DMS114 treated with DMSO at 0.1 percent for 48 hours (cell line): ENCODE measurements around the gene MLEC.

Experiments
- DNase-seq: peaks from one replicate; lab custom pipeline; 2025; ENCODE audit not compliant: unreplicated experiment; lab: John Stamatoyannopoulos, UW

MLEC gene, protein sequence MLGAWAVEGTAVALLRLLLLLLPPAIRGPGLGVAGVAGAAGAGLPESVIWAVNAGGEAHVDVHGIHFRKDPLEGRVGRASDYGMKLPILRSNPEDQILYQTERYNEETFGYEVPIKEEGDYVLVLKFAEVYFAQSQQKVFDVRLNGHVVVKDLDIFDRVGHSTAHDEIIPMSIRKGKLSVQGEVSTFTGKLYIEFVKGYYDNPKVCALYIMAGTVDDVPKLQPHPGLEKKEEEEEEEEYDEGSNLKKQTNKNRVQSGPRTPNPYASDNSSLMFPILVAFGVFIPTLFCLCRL

DNA sequence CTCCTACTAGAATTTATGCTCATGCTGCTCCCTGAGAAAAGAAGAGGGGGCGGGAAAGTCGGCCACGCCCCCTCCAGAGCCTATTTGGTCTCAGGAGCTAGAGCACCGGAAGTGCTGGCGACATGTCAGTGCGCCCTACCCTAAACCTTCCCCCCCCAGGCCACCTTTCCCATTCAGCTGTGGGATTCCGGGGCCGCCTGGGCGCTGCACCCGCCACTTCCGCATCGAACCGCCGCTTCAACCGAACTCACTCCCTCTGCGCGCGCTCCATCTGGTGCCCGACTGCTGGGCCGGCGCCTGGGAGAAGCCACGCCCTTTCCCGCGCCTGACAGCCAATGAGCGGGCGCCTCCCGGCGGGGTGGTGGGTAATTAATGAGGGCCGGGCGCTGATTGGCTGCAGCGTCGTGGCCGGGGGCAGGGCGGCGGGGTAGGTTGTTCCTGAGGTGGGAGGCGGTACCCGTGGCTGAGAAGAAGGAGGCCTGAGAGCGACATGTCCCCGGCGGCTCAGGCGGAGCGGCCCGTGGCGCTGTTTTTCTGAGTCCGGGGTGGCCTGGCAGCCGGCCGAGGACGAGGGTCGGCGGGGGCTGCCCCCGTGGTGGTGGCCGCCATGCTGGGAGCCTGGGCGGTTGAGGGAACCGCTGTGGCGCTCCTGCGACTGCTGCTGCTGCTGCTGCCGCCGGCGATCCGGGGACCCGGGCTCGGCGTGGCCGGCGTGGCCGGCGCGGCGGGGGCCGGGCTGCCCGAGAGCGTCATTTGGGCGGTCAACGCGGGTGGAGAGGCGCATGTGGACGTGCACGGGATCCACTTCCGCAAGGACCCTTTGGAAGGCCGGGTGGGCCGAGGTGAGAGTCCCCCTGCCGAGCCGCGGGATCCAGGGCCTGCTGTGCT lies at the start of gene MLEC:
Gene MLEC (plus strand): TSS at position 460 of the 888 bp plus-strand sequence. CDS start 148 bp downstream, at position 608.
- DNase-seq: peak; percentile 95

DNA sequence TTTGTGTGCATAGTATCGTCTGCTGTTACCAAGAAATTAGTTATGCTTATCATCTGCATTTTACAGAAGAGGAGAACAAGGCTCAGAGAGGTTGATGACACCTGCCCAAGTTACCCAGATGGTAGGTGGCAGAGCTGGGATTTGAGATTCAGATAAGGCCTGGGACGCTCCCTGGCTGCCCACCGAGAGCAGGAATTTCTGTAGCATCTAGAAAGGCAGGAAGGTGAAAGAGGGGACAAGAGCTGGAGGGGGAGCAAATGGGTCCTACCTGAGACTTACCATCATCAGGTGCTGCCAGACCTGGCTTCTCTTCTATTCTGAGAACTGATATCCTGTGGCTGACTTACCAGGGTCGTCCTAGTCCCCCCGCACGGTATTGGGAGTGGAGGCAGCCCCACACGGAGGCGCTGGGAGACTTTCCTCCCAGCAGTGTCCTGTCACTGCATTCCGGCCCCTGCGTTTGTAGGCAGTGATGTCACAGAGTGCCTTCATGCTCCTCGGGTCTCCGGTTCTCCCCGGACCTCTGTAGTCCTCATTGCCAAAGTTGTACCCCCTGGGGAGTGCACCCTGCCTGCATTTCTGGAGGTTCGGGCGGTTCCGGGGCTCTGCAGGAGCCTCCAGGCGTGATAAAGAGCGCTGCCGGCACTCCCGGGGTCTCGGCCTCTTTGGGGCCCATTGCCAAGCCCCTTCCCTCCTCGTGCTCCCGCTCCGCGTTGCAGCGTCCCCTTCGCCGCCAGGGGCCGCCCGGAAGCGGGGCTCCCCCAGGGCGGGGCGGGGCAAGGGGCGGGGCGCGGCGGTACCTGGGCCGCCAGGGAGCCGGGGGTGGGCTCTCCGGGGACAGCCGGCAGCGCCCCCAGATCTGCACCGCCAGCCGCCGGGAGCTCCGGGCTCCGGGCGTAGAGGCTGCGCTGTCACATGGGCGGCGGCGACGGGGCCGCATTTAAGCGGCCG lies 46.9 kb upstream of the MLEC start, which contains the start of gene CABP1:
Gene CABP1 (plus strand): TSS at position 856 of the 951 bp plus-strand sequence. CDS start 60 bp downstream, at position 916.
- DNase-seq: peak; percentile 17

DNA sequence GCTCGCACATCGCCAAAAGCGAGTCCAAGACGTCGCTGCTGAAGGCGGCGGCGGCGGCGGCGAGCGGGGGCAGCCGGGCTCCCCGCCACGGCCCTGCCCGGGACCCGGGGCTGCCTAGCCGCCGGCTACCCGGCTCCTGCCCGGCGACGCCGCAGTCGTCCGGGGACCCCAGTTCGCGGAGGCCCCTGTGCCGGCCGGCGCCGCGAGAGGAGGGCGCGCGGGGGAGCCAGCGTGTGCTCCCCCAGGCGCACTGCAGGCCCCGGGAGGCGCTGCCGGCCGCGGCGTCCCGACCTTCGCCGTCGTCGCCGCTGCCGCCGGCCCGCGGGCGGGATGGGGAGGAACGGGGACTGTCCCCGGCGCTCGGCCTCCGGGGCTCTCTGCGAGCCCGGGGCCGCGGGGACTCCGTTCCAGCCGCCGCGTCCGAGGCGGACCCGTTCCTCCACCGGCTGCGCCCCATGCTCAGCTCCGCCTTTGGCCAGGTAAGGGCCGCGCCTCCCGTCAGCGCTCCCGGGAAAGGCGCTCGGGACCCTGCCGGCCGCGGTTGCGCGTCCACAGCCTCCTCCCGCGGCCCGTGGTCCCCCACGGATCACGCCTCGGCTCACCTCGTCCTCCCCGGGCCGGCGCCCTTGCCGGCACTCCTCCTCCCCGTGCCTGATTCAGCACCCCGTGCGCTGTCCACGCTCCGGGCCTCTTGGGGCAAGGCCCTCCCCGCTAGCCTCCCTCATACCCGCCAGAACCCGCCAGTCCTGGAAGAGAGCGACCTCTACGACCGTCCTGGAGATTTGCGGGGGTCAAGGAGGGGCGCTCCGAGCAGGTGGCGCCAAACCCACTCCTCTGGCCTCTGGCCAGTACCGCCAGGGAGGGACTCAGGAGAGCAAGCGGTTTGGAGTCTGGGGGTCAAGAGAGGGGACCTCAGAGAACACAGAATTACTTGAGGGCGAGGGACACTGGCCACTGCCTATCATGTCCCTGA lies 45.8 kb upstream of the MLEC start:
- no peak for DNase-seq

DNA sequence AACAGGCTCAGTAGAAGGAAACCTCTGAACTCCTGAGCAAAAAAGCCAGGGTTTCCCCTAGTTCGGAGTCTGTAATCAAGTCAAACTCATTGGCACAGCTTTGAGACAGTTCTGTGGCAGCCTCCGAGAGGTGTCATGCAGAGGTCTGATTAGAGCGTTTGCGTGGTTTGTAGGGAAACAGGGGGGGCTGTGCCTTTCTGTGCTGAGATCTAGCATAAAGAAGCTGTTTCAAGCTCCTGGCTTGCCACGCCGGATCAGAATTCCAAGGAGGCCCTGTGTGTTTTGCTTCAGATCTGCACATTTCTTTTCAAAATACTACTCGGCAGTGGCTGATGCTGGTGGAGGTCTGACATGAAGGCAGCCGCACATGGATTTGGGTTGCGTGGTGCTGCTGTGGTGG lies 44.8 kb upstream of the MLEC start:
- DNase-seq: no peak

DNA sequence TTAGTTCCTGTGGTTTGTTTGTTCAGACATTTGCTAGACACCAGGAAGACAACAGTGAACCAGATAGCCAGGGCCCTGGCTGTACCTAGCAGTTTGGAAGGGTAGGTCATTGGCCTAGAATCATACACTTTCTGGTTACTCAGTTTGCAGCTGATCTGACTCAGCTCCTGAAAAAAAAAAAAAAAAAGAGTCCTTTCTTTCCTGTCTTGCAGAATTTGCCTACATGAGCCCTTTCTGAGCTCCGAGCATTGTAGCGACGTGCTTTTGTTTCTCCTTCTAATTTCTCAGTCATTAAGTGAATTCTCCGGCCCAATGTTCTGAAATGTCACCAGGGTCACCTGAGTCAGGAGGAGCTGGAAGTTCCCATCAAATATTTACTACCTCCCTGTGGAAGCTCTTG lies 44.1 kb upstream of the MLEC start:
- DNase-seq: no peak

DNA sequence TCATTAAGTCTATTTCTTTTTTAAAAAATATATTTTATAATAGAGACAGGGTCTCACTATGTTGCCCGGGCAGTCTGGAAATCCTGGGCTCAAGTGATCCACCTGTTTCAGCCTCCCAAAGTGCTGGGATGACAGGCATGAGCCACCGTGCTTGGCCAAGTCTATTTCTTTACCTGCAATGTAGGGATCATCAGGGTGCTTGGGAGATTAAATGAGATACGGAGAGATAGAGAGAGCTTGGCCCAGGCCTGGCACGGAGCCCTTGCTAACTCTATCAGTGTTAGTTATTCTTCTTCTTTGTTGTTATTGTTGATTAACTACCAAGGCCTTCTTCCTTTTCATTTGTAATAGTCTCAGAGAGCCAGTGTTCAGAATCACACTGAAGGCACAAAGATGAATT lies 43.4 kb upstream of the MLEC start:
- DNase-seq: no peak

DNA sequence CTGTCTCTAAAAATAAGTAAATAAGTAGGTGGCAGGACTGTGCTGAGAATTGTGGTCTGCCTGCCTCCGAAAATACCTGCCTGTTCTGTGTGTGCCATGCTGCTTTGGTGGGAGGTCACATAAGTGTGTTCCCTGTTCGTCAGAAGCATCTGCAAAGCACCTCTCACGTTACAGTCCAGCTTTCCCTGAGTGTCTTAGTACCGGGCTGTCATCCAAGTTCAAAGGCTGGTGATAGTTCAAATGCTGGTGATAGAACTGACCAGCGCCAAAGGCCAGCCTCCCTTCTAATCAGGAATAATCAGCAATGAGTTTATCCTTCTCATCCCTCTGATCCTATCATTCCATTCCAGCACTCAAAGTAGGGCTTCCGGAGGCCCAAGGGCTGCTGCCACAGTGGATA lies 40.9 kb upstream of the MLEC start:
- no peak for DNase-seq

DNA sequence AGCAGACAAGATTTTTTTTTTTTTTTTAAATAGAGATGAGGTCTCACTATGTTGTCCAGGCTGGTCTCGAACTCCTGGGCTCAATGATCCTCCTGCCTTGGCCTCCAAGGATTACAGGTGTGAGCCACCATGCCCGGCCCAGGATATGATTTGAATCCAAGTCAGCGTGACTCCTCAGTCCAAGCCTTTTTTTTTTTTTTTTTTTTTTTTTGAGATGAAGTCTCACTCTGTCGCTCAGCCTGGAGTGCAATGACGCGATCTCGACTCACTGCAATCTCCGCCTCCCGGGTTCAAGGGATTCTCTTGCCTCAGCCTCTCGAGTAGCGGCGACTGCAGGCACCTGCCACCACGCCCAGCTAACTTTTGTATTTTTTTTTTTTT lies 39.6 kb upstream of the MLEC start:
- DNase-seq: no peak

DNA sequence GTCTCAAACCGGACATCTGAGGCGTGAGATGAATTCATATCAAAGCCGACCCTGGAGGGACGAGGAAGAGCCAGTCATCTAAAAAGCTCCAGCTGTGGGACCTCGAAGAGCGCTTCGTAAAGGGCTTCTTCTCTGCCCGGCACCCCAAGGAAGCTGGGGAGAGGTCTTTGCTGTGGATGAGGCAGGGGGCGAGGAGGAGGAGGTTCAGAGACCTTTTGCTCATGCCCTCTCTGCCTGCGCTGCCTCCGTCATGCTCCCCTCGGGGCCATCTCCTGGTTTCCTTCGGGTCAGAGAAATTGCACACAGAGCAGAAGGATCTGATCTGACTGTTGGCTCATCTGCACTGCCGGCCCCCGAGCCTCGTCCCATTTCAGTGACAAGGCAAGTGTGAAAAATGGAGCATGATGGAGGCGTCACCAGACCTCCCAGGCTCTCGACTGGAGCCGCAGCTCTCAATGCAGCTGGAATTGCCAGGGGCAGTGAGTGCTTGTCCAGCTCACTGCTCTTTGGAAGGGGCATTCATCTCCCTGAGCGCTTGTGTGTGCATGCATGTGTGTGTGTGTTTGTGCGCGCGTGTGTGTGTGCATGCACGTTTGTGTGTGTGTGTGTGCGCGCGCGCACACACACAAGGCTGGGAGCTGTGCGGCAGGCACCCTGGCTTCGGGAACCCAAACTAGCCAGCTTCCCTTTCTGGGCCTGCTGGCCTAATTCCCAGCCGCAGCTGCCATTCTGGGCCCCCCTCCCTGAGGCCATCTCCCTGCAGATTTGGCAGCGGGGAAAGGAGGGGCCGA lies 37.3 kb upstream of the MLEC start:
- no peak for DNase-seq

DNA sequence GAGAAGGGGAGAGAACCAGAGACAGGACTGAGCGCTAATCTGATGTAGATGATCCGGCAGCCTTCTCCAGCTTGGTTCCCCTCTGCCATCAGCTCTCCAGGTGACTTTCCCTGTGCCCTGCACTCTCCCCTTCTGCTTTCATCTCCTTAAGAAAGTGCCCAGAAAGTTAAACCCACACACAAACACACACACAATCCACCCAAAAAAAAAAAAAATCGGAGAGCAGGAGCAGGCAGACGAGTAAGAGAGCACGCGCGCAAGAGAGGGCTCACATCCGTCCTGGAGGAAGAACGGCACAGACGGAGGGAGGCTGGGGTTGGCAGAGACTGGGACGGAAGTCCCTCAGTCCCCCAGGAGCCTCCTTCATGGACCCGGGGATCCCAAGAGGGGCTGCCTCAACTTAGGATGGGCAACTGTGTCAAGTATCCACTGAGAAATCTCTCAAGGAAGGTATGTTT lies 36.7 kb upstream of the MLEC start:
- DNase-seq: no peak

DNA sequence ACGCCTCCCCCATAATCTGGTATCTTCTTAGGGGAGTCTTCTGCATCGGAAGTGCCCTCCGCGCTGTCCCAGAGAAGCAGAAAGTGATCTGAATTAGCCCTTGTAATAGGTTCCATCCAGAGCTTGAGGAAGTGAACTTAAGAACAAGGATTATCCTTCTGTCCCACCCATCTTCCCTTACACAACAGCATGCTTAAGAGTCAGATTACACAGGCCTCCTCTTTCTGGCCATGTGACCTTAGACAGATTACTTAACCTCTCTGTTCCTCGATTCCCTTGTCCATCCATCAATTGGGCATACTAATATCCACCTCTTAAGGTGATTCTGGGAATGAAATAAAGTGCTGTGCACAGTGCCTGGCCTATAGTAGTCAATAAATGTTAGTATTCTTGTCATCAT lies 35.1 kb upstream of the MLEC start:
- DNase-seq: no peak

DNA sequence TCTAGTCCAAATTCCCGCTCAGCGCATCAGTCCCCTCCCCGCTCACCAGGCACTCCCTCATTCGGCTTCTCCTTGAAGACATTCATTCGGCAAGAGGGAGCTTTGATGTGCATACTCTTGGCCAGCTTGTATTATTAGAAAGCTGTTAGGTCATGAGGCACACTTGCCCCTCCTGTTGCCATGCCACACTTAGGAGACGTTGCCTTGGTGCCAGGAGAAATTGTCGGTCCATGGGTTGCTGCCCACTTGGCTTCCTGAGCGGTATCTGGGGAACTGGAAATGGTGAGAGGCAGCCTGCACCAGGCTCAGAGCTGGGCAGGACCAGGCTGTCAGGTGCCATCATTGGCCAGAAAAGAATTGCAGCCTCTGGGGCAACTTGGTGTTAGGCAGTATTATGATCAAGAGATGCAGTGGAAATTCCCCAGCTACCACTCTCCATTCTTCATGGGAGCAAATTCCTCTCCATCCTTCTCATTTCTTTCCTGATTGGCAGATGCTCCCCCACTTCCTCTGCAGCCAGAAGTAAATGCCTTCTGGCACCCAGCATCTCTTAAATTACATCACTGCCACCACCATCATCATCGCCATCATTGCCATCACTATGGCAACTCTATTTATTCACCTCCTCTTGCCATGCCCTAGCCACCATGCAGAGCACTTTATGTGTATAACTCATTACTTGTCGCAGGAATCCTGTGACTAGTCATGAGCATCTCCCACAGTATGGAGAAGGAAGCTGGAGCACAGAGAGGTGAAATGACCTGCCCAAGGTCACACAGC lies 34.1 kb upstream of the MLEC start:
- DNase-seq: no peak

DNA sequence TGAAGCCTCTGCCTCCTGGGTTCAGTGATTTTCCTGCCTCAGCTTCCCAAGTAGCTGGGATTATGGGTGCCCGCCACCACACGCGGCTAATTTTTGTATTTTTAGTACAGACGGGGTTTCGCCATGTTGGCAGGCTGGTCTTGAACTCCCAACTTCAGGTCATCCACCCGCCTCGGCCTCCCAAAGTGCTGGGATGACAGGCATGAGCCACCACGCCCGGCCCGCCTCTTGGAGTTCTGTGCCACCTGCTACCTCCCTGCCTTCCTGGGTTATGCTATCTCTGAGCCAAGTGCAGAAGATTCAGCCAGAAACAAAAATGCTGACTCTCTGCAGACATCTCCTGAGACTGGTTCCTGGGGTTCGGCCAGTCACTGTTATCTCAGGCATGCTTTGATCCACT lies 33.3 kb upstream of the MLEC start:
- DNase-seq: no peak

DNA sequence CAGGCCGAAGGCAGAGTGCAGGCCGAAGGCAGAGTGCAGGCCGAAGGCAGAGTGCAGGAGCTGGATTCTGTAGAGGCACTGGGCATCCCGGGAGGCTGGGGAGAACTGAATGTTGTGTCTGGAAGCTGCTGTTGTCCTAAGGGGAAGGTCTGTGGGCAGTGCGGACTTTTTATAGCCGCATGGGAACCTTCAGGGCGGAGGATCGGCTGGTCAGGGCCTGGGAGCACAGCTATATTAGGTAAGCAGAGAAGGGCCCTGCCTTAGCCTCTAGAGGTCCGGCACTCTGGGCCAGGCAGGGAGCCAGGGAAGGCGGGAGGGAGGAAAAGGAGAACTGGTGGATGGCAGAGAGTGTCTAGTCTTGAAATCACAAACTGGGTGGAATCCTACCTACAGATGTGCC lies 32.3 kb upstream of the MLEC start:
- DNase-seq: no peak

DNA sequence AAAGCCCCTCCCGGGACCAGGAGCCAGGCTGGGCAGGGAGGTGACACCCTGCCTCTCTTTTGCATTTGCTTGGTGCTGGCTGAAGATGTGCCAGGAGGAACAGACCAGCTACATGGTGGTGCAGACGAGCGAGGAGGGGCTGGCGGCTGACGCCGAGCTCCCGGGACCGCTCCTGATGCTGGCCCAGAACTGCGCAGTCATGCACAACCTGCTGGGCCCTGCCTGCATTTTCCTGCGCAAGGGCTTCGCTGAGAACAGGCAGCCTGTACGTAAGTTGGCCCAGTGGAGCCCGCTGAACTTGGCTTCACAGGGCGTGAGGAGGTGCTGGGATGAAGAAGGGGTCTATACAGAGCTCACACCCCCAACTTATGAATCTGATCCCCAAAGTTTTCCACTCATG lies 30.9 kb upstream of the MLEC start:
- no peak for DNase-seq

DNA sequence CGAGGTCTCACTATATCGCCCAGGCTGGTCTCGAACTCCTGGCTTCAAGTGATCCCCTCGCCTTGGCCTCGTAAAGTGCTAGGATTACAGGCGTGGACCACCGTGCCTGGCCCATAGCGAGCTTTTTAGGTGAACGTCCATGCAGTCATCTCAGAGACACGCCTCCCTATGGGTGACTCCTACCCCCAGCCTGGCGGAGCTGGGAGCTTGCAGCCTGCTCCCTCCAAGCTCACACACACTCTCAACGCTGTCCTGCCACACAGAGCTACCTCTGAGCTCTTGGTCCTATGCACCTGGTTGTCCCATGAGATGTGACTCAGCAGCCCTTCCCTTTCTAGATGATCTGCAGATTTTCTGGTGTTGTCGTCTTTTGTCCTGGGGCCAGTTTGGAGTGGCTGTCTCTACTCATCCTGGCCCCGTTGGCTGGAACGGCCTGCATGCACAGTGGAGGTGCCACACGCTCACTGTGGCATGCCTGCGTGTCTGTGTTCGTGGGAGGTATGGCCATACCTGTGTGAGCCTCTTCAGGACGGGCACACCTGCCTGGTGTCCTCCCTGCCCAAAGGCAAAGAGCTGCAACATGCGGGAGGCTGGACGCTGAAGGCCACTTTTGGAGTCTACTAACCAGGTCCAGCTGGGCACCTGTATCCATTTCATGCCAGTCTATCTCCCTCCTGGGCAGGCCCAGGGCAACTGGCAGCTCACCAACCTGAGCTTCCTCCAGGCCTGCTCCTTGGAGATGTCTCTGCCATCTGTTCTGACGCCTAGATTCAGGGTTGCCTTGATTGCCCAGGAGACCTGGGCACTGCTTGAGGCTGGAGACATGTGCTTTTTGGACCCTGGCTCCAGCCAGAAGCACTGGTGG lies 28.4 kb upstream of the MLEC start:
- DNase-seq: no peak

DNA sequence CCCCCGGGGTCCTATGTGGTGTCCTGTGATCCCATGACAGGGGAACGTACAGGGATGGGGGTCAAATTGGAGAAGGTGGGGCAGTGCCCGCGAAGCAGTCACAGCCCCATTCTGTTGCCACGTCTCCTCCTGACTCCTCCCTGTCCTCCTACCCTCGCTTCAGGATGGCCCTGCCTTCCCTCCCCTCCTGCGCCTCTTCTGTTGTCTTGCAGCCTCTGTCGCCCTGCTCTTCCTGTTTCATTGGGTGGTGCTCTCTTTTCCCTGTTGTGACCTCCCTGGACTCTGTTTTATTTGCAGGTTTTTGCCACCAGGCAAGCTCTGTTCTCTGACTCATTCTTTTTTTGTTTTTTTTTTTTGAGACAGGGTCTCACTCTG lies 27.8 kb upstream of the MLEC start:
- no peak for DNase-seq
